A673 (cell line): ENCODE data around the gene GALNT2.

Experiments
- EZH2 ChIP-seq: fragments of 200-600 bp; sonication (generic); IDR thresholded peaks from 2 replicates; pipeline ENCODE4 v1.6.1; 2017; ENCODE audit warnings: borderline replicate concordance, low read depth, mild to moderate bottlenecking, mixed read lengths, antibody characterized with exemption, low read length; ENCODE audit not compliant: poor library complexity, severe bottlenecking
- TF ChIP-seq, protein P1 (sequence below): fragments of 300-800, 200-600 bp; sonication (generic); conservative IDR thresholded peaks from 2 replicates; pipeline ENCODE4 v1.5.1; 2017; ENCODE audit warnings: low read depth, mild to moderate bottlenecking, antibody characterized with exemption, low read length, moderate library complexity, mixed read lengths

DNA sequence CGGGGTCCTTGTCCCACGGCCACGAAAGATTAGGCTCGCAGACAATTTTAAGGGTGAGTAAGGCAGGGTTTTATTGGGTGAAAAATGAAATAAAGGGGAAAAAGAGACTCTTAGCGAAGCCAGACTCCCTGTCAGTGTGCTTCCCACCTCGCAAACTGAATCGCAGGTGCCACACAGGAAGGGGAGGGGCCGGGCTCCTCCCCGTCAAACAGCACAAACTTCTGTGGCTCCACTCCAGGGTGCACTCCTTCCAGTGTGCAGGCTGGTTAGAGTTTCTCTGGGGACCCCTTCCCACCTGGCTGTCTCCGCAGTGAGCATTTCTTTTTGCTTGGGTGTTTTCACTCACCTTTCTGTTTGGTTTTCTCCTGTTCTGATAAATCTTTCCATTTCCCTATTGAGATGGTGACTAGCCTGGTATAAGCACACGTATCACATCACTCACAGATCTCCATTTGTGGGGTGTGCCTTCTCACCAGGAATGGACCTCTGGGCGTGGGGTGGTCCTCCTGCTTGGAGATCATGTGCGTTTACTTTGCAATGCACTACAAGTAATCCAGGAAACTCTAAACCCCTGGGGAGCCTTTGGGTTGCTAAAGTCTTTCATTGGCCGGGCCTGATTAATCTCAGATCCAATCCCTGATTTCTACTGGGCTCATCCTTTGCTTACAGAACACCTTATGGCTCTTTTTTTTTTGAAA is 37.6 kb upstream of the GALNT2 start:
- no peak for TF ChIP-seq EZH2
- TF ChIP-seq, protein P1, sequence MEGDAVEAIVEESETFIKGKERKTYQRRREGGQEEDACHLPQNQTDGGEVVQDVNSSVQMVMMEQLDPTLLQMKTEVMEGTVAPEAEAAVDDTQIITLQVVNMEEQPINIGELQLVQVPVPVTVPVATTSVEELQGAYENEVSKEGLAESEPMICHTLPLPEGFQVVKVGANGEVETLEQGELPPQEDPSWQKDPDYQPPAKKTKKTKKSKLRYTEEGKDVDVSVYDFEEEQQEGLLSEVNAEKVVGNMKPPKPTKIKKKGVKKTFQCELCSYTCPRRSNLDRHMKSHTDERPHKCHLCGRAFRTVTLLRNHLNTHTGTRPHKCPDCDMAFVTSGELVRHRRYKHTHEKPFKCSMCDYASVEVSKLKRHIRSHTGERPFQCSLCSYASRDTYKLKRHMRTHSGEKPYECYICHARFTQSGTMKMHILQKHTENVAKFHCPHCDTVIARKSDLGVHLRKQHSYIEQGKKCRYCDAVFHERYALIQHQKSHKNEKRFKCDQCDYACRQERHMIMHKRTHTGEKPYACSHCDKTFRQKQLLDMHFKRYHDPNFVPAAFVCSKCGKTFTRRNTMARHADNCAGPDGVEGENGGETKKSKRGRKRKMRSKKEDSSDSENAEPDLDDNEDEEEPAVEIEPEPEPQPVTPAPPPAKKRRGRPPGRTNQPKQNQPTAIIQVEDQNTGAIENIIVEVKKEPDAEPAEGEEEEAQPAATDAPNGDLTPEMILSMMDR, result no peak
